ENCODE results near the gene AP1S1.
A peak's percentile ranks its signal among the peaks of the same experiment; 100 is the strongest.

Gene AP1S1

GRCh38 chr7:101165075-101165957 lies 11.0 kb downstream of the AP1S1 start, which contains the start of gene VGF:
TSS of gene VGF (minus strand) at chr7:101165569. CDS start at chr7:101164843, 726 bp downstream.
- Histone ChIP-seq H3K27ac (no peak within 1 kb of the TSS), H3K4me1 (peaks cover 86% of the 10 kb centered on the region), H3K9me3 (no peaks in the 10 kb centered on the region), H3K36me3 (peaks cover 1% of the 10 kb centered on the region; the same call in 1 of the 2 replicates), H3K9ac (no peak within 1 kb of the TSS), H3K4me2 (peak within 1 kb of the TSS; percentile 100), H4K20me1 (peaks cover 54% of the 10 kb centered on the region), H3K4me3 (peak within 1 kb of the TSS; percentile 71), H3K27me3 (peaks cover 63% of the 10 kb centered on the region)
- no peak for TF ChIP-seq Cebpa-rat (IDR thresholded peaks at IDR 0.05)

- peaks cover 87% of the 10 kb centered on the region for H3K4me1 ChIP-seq
- no peaks in the 10 kb centered on the region for H3K36me3 ChIP-seq
- peaks cover 71% of the 10 kb centered on the region for H3K27me3 ChIP-seq
- peaks cover 62% of the 10 kb centered on the region for H4K20me1 ChIP-seq
- H3K27ac ChIP-seq: no peak overlapping the region
- no peak overlapping the region for H3K9ac ChIP-seq
- H3K4me3 ChIP-seq: peak overlapping the region; percentile 71
- H3K9me3 ChIP-seq: no peaks in the 10 kb centered on the region
- TF ChIP-seq Cebpa-rat (IDR thresholded peaks at IDR 0.05): no peak
- H3K4me2 ChIP-seq: peak overlapping the region; percentile 100
Measured at GRCh38 chr7:101165958-101166647, 11.8 kb downstream of the AP1S1 start.

GRCh38 chr7:101166648-101166908 lies 12.3 kb downstream of the AP1S1 start:
- Histone ChIP-seq H3K9ac (no peak overlapping the region), H3K4me2 (peak overlapping the region; percentile 100), H3K36me3 (no peaks in the 10 kb centered on the region), H3K27ac (no peak overlapping the region), H3K9me3 (no peaks in the 10 kb centered on the region), H3K27me3 (peaks cover 75% of the 10 kb centered on the region), H4K20me1 (peaks cover 63% of the 10 kb centered on the region), H3K4me1 (peaks cover 87% of the 10 kb centered on the region), H3K4me3 (peak overlapping the region; percentile 49)
- TF ChIP-seq Cebpa-rat (IDR thresholded peaks at IDR 0.05): no peak

DNA sequence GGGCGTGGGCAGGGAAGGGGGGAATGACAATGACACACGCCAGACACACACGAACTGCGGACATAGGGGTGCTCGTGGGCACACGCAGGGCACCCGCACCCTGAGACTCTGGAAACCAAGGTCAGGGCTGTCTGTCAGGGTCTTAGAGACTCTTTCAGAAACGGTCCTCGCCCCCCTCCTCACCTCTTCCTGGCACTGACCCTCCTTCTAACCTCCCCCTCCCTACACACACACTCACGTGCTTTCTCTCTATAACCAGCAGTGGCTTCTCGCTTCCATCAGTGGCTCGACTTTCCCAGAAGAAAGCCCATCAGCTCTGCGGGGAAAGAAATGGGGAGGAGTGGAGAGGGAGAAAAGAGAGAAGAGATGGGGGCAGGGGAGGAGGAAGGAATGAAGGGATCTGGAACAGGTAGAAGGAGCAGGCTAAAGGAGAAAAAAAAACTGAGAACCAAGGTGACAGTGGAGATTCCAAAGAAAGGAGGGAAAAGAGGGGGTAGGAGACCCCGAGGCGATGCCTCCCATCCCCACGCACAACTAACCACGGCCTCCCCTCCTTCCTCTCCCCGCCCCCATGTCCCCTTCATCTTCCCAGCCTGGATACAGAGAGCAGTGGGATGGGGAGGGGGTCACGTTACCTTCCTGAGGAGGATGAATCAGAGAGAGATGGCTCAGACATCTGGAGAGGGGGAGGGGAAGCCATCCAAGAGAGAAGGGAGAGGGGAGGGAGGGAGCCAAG lies 12.8 kb downstream of the AP1S1 start:
- Histone ChIP-seq H3K9me3 (peaks cover under 1% of the 10 kb centered on the region; the same call in 1 of the 2 replicates), H3K4me2 (peak overlapping the region; percentile 100), H4K20me1 (peaks cover 63% of the 10 kb centered on the region), H3K9ac (no peak overlapping the region), H3K4me1 (peaks cover 87% of the 10 kb centered on the region), H3K36me3 (no peaks in the 10 kb centered on the region), H3K27me3 (peaks cover 80% of the 10 kb centered on the region), H3K4me3 (peak overlapping the region; percentile 49), H3K27ac (no peak overlapping the region)
- no peak for TF ChIP-seq Cebpa-rat (IDR thresholded peaks at IDR 0.05)

- peaks cover 8% of the 10 kb centered on the region for H3K9me3 ChIP-seq
- H3K36me3 ChIP-seq: no peaks in the 10 kb centered on the region
- peaks cover 88% of the 10 kb centered on the region for H3K27me3 ChIP-seq
- peak overlapping the region; percentile 100 for H3K4me2 ChIP-seq
- no peak overlapping the region for H3K9ac ChIP-seq
- H3K27ac ChIP-seq: no peak overlapping the region
- no peak overlapping the region; the same call in 1 of the 2 replicates for H3K4me3 ChIP-seq
- TF ChIP-seq Cebpa-rat (IDR thresholded peaks at IDR 0.05): no peak
- peaks cover 63% of the 10 kb centered on the region for H4K20me1 ChIP-seq
- H3K4me1 ChIP-seq: peaks cover 89% of the 10 kb centered on the region
Measured at GRCh38 chr7:101167645-101168411, 13.6 kb downstream of the AP1S1 start.

- Histone ChIP-seq H3K27me3 (peaks cover 95% of the 10 kb centered on the region), H3K4me1 (peaks cover 94% of the 10 kb centered on the region)
Measured at GRCh38 chr7:101168412-101169049, 14.3 kb downstream of the AP1S1 start.

GRCh38 chr7:101169110-101169837 lies 15.0 kb downstream of the AP1S1 start:
- peaks cover 22% of the 10 kb centered on the region for H3K9me3 ChIP-seq
- peaks cover 99% of the 10 kb centered on the region for H3K27me3 ChIP-seq
- H3K4me3 ChIP-seq: no peak overlapping the region; the same call in 1 of the 2 replicates
- H3K9ac ChIP-seq: no peak overlapping the region
- no peak for TF ChIP-seq Cebpa-rat (IDR thresholded peaks at IDR 0.05)
- peaks cover 56% of the 10 kb centered on the region for H4K20me1 ChIP-seq
- peak overlapping the region; percentile 96 for H3K4me2 ChIP-seq
- peaks cover 94% of the 10 kb centered on the region for H3K4me1 ChIP-seq
- H3K36me3 ChIP-seq: no peaks in the 10 kb centered on the region
- no peak overlapping the region for H3K27ac ChIP-seq

More at GRCh38 chr7:101168412-101169049, 14.3 kb downstream of the AP1S1 start:
- peaks cover 15% of the 10 kb centered on the region for H3K9me3 ChIP-seq
- no peak overlapping the region for H3K9ac ChIP-seq
- no peak overlapping the region for H3K4me3 ChIP-seq
- H3K36me3 ChIP-seq: no peaks in the 10 kb centered on the region
- no peak overlapping the region for H3K27ac ChIP-seq
- peak overlapping the region; percentile 100; the same call in 1 of the 2 replicates for H3K4me2 ChIP-seq
- H4K20me1 ChIP-seq: peaks cover 63% of the 10 kb centered on the region
- TF ChIP-seq Cebpa-rat (IDR thresholded peaks at IDR 0.05): no peak

GRCh38 chr7:101169838-101170551 lies 15.7 kb downstream of the AP1S1 start:
- peak overlapping the region; percentile 55 for H3K4me3 ChIP-seq

More at GRCh38 chr7:101169838-101170551, 15.7 kb downstream of the AP1S1 start:
- TF ChIP-seq Cebpa-rat (IDR thresholded peaks at IDR 0.05): no peak
- Histone ChIP-seq H3K9ac (no peak overlapping the region), H4K20me1 (peaks cover 49% of the 10 kb centered on the region), H3K36me3 (no peaks in the 10 kb centered on the region), H3K27ac (no peak overlapping the region), H3K4me2 (peak overlapping the region; percentile 96), H3K27me3 (peaks cover 99% of the 10 kb centered on the region), H3K9me3 (peaks cover 24% of the 10 kb centered on the region), H3K4me1 (peaks cover 94% of the 10 kb centered on the region)
